AG20443 (cell line): ENCODE measurements around the gene BICRA.
A peak's percentile ranks its signal among the peaks of the same experiment; 100 is the strongest.
"Not testable (repeated sequence)": the region's sequence is repeated elsewhere in the genome, so short reads cannot be mapped to it uniquely, and the experiment has no call there.

Source experiments
- DNase-seq: peaks from one replicate; pipeline ENCODE4 v3.0.0; 2012; ENCODE audit warnings: low spot score, mixed read lengths

BICRA gene

GRCh38 chr19:47663911-47664771 is 55.2 kb downstream of the BICRA start:
- peak; percentile 93 for DNase-seq

GRCh38 chr19:47668556-47668955 is 59.6 kb downstream of the BICRA start:
- DNase-seq = not testable (repeated sequence)

DNA sequence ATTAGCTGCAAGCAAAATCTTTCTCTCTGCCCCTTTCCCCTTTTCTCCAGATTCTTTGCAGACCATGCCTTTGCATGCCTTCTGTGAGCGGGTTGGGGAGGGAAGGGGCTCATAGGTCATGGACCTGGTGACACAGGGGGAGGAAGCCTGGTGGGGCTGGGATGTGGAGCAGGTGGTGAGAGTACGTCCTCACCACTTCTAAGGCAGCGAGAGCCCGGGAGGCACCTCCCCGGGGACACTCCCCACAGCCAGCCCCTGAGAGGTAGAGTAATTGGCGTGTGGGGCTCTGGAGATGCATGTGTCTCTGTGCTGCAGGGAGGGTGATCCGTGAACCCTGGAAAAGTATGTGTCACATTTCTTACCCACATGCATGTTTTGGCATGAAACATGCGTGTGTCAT is 61.8 kb downstream of the BICRA start:
- DNase-seq = no peak

DNA sequence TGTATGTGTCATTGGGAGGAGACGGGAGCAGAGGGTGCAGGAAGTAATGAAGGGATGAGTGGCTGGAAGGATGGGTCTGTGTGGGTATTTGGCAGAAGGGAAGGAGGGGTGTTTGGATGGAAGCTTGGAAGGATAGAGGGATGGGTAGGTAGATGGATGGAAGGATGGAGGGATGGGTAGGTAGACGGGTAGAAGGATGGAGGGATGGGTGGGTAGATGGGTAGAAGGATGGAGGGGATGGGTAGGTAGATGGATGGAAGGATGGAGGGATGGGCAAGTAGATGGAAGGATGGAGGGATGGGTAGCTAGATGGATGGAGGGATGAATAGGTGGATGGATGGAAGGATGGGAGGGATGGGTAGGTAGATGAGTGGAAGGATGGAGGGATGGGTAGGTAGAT is 62.6 kb downstream of the BICRA start:
- DNase-seq = no peak

GRCh38 chr19:47673426-47673825 is 64.5 kb downstream of the BICRA start:
- no peak for DNase-seq

- DNase-seq = no peak
Observed at GRCh38 chr19:47674548-47674947, 65.6 kb downstream of the BICRA start.

GRCh38 chr19:47675271-47675670 is 66.3 kb downstream of the BICRA start:
- DNase-seq = no peak

GRCh38 chr19:47675859-47676258 is 66.9 kb downstream of the BICRA start:
- peak; percentile 7 for DNase-seq

GRCh38 chr19:47676811-47677210 is 67.9 kb downstream of the BICRA start:
- DNase-seq = no peak

DNA sequence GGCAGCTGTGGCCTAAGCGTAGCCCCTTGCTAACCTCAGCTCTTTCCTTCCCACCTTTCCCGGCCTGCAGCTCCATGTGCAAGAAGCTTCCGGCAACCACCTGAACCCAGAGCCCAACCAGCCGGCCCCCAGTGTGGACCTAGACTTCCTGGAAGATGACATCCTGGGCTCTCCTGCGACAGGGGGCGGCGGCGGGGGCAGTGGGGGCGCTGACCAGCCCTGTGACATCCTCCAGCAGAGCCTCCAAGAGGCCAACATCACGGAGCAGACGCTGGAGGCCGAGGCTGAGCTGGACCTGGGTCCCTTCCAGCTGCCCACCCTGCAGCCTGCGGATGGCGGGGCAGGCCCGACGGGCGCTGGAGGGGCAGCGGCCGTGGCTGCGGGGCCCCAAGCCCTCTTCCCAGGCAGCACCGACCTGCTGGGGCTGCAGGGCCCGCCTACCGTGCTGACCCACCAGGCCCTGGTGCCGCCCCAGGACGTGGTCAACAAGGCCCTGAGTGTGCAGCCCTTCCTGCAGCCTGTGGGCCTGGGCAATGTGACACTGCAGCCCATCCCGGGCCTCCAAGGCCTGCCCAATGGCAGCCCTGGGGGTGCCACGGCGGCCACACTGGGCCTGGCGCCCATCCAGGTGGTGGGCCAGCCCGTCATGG is 70.4 kb downstream of the BICRA start:
- no peak for DNase-seq

DNA sequence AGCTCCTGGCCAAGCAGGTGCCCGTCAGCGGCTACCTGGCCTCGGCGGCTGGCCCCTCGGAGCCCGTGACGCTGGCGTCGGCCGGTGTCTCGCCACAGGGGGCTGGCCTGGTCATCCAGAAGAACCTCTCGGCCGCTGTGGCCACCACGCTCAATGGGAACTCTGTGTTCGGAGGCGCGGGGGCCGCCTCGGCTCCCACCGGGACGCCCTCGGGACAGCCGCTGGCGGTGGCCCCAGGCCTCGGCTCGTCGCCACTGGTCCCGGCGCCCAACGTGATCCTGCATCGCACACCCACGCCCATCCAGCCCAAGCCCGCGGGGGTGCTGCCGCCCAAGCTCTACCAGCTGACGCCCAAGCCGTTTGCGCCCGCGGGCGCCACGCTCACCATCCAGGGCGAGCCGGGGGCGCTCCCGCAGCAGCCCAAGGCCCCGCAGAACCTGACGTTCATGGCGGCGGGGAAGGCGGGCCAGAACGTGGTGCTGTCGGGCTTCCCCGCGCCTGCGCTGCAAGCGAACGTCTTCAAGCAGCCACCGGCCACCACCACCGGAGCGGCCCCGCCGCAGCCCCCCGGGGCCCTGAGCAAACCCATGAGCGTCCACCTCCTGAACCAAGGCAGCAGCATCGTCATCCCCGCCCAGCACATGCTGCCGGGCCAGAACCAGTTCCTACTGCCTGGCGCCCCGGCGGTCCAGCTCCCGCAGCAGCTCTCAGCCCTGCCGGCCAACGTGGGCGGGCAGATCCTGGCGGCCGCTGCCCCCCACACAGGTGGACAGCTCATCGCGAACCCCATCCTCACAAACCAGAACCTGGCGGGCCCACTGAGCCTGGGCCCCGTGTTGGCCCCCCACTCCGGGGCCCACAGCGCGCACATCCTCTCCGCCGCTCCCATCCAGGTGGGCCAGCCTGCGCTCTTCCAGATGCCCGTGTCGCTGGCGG is 71.3 kb downstream of the BICRA start:
- no peak for DNase-seq

DNA sequence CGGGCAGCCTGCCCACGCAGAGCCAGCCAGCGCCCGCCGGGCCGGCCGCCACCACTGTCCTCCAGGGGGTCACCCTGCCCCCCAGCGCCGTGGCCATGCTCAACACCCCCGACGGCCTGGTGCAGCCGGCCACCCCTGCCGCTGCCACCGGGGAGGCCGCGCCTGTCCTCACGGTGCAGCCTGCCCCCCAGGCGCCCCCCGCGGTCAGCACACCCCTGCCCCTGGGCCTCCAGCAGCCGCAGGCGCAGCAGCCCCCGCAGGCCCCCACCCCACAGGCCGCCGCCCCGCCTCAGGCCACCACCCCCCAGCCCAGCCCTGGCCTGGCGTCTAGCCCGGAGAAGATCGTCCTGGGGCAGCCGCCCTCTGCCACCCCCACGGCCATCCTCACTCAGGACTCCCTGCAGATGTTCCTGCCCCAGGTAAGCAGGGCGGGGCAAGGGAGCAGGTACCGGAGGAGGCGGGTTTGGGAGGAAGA is 72.0 kb downstream of the BICRA start:
- no peak for DNase-seq

- DNase-seq = no peak
Observed at GRCh38 chr19:47681388-47681787, 72.5 kb downstream of the BICRA start.

- no peak for DNase-seq
Observed at GRCh38 chr19:47681936-47682335, 73.0 kb downstream of the BICRA start.

DNA sequence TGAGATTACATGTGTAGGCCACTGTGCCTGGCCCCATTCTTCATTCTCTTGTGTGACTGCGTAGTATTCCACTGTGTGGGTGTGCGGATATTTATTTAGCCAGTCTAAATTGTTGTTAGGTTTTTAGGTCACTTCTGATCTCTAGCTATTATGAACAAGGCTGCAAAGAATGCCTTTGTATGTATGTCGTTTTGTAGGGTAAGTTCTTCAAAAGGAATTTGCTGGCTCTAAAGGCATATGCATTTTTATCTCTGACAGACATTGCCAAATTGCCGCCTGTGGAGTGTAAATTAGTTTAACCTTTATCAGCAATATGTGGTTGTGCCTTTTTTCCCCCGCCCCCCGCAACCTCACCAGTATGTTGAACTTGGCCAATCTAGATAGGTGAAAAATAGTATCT is 74.0 kb downstream of the BICRA start:
- no peak for DNase-seq

DNA sequence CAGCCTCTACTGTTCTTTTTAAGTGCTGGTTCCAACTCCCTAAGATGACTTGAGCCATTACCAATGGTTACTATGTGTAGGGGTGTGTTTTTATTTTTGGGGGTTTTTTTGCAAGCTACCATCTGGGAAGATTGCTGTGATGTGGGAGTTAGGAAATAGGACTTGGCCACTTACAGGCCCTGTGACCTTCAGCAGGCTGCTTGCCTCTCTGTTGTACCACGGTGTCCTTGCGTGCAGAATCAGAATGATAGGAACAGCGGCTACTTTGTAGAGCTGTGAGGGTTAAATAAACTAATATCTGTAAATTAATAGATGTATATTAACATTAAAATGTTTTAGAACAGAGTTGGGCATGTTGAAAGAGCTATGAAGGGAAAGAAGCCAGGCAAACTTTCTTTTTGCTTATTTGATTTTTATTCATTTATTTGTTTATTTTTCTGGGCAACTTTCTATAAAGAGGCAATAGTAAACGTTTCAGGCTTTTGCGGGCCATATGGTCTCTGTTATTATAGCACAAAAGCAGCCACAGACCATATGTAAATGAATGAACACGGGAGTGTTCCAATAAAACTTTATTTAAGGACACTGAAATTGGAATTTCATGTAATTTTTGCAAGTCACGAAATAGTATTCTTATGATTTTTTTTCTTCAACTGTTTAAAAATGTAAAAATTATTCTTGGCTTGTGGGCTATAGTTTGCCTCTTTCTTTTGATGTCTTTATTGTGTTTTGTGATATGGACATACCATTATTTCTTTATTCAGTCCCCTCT is 77.9 kb downstream of the BICRA start:
- no peak for DNase-seq

GRCh38 chr19:47687906-47688305 is 79.0 kb downstream of the BICRA start:
- no peak for DNase-seq

DNA sequence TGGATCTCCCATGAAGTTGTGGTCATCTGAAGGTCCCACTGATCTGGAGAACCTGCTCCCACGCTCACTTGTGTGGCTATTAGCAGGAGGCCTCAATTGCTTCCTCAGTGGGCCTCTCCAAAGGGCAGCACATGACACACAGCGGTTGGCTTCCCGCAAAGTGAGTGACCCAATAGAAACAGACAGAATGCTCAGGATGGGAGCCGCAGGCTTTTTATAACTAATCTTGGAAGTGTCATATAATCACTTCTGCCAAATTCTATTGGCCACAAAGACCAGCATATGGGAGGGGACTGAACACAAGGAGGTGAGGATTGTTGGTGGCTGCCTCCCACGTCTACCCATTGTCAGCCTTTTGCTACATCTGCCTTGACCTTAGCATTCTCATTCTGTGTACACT is 82.2 kb downstream of the BICRA start:
- DNase-seq = no peak

DNA sequence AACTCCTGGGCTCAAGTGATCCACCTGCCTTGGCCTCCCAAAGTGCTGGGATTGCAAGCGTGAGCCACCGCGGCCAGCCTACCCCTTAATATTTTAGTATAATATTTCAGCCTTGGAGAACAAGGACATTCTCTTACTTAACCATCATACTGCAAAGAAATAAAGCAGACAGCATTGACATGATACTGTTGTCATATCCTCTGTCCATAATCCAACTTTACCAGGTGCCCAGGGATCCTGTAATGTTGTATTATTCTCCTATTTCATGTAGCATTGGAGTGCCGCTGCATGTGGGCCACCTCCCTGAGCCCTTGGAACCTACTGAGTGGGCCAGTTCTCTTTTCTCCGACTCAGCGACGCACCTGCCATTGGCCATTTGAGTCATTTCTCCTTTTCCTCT is 82.8 kb downstream of the BICRA start:
- DNase-seq = no peak

DNA sequence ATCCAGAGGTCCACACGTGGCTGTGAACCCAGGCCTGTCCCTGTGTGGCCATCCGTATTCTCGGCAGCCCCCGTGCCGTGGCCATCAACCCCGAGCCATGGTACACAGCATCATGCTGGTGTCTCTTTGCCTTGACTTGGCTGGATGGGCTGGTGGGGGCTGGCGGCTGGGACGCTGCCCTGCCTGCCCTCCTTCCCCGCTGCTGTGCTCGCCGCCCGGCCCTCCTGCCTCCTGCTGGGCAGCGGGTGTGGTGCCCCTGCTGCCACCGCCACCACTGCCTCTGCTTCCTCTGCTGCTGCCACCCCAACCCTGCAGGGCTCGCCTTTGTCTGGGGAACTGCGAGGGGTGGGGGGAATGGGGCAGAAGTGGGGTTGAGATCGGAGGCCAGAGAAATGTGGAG is 84.6 kb downstream of the BICRA start:
- no peak for DNase-seq

- DNase-seq = no peak
Observed at GRCh38 chr19:47693903-47694302, 85.0 kb downstream of the BICRA start.
